Nephron progenitor cell (in vitro differentiated cells): ENCODE measurements around the gene UAP1.
"Not testable (repeated sequence)": the region's sequence is repeated elsewhere in the genome, so short reads cannot be mapped to it uniquely, and the experiment has no call there.

Experiments
- DNase-seq: peaks from one replicate; pipeline ENCODE4 v3.0.0; 2021
- H3K27ac Mint-ChIP-seq: 2 replicates; pipeline ENCODE4 v1.8.0; 2021; ENCODE audit warnings: mild to moderate bottlenecking, moderate library complexity, mixed read lengths
- H3K27me3 Mint-ChIP-seq: 2 replicates; pipeline ENCODE4 v1.8.0; 2021; ENCODE audit warnings: mild to moderate bottlenecking, low read depth, mixed read lengths; ENCODE audit not compliant: poor library complexity
- H3K36me3 Mint-ChIP-seq: 2 replicates; pipeline ENCODE4 v1.8.0; 2021; ENCODE audit warnings: low read depth, mixed read lengths
- H3K4me1 Mint-ChIP-seq: 2 replicates; pipeline ENCODE4 v1.8.0; 2021; ENCODE audit warnings: mixed read lengths
- H3K4me3 Mint-ChIP-seq: 2 replicates; pipeline ENCODE4 v1.8.0; 2021; ENCODE audit warnings: mild to moderate bottlenecking, moderate library complexity, mixed read lengths
- H3K9me3 Mint-ChIP-seq: 2 replicates; pipeline ENCODE4 v1.8.0; 2021; ENCODE audit warnings: mild to moderate bottlenecking, moderate library complexity, mixed read lengths
- TF ChIP-seq, protein P1 (sequence below): fragments of 200-600 bp; sonication (generic); IDR thresholded peaks from 2 replicates; pipeline ENCODE4 v1.5.0; 2021; ENCODE audit warnings: antibody characterized with exemption

UAP1 gene

DNA sequence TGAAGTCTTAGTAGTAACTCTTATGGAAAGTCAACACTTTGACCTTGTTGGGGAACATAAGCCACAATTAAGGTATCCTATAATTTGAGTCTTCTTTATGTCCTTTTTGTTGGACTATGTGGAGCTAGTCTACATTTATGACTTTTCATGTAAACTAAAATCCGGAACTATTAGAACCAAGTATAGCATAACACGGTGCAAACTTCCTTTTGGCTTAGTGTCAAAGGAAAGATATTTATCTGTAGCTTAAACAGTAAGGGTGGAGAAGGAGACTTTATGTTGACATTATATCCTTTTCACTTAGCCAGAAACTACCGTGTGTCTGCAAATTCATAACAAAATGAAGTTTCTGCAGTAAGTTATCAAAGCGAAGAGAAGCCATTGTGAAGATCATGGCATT lies 7.3 kb downstream of the UAP1 start:
- H3K27me3 Mint-ChIP-seq: no peaks in the 10 kb centered on the region
- no peak overlapping the region for H3K4me3 Mint-ChIP-seq
- no peak overlapping the region for H3K27ac Mint-ChIP-seq
- H3K36me3 Mint-ChIP-seq: peaks cover 44% of the 10 kb centered on the region
- DNase-seq: no peak
- TF ChIP-seq, protein P1, sequence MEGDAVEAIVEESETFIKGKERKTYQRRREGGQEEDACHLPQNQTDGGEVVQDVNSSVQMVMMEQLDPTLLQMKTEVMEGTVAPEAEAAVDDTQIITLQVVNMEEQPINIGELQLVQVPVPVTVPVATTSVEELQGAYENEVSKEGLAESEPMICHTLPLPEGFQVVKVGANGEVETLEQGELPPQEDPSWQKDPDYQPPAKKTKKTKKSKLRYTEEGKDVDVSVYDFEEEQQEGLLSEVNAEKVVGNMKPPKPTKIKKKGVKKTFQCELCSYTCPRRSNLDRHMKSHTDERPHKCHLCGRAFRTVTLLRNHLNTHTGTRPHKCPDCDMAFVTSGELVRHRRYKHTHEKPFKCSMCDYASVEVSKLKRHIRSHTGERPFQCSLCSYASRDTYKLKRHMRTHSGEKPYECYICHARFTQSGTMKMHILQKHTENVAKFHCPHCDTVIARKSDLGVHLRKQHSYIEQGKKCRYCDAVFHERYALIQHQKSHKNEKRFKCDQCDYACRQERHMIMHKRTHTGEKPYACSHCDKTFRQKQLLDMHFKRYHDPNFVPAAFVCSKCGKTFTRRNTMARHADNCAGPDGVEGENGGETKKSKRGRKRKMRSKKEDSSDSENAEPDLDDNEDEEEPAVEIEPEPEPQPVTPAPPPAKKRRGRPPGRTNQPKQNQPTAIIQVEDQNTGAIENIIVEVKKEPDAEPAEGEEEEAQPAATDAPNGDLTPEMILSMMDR: no peak
- H3K4me1 Mint-ChIP-seq: peaks cover 5% of the 10 kb centered on the region
- H3K9me3 Mint-ChIP-seq: no peaks in the 10 kb centered on the region

DNA sequence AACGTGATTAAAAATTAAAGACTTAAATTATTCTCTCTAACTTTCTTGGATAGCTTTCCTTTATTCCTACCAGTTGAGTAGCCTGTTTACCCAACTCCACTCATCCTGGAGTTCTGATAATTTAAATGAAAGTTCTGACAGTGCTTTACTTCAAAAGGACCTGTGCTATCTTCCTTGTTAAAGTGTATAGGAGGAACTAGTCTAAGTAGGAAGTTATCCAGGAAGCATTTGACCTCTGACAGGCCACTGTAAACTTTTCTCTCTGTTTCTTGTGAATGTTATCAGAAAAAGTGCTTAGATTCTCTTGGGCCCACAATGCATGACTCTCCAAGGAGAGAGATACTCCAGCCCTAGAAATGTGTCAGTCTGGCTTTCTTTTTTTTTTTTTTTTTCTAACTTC lies 9.2 kb downstream of the UAP1 start:
- Mint-ChIP-seq H3K4me1 (peaks cover 4% of the 10 kb centered on the region), H3K9me3 (no peaks in the 10 kb centered on the region), H3K4me3 (no peak overlapping the region), H3K36me3 (peaks cover 42% of the 10 kb centered on the region), H3K27ac (no peak overlapping the region), H3K27me3 (no peaks in the 10 kb centered on the region)
- DNase-seq: no peak
- TF ChIP-seq, protein P1: no peak

DNA sequence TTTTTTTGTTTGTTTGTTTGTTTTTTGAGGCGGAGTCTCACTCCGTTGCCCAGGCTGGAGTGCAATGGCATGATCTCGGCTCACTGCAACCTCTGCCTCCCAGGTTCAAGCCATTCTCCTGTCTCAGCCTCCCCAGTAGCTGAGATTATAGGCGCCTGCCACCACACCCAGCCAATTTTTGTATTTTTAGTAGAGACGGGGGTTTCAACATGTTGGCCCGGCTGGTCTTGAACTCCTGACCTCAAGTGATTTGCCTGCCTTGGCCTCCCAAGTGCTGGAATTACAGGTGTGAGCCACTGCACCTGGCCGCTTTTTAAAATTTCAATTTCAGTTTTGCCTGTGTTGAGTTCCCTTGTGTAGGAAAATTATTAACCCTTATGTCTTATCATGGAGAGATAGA lies 9.6 kb downstream of the UAP1 start:
- H3K27me3 Mint-ChIP-seq, H3K4me1 Mint-ChIP-seq, H3K9me3 Mint-ChIP-seq, H3K27ac Mint-ChIP-seq, DNase-seq, H3K4me3 Mint-ChIP-seq: not testable (repeated sequence)
- H3K36me3 Mint-ChIP-seq: peaks cover 38% of the 10 kb centered on the region

DNA sequence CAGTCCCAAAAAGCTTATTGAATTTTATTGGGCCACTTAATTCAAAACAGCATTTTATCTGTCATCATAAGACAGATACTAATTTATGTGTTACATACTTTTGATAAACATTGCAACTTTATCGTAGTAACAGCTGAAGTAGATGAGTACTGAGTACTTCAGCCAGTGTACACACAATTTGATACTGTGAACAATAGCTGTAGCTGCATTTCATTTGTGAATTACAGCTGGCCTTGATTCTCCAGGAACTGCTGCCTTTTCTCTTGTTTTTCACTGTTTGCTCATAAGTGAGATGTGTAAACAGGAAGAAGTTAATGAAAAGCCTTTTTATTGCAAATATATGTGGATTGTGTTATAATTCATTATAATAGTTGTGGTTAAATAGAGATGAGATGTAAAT lies 10.2 kb downstream of the UAP1 start:
- Mint-ChIP-seq H3K36me3 (peaks cover 36% of the 10 kb centered on the region), H3K4me3 (no peak overlapping the region), H3K27me3 (no peaks in the 10 kb centered on the region), H3K4me1 (peaks cover 4% of the 10 kb centered on the region), H3K9me3 (no peaks in the 10 kb centered on the region), H3K27ac (no peak overlapping the region)
- TF ChIP-seq, protein P1: no peak
- no peak for DNase-seq

DNA sequence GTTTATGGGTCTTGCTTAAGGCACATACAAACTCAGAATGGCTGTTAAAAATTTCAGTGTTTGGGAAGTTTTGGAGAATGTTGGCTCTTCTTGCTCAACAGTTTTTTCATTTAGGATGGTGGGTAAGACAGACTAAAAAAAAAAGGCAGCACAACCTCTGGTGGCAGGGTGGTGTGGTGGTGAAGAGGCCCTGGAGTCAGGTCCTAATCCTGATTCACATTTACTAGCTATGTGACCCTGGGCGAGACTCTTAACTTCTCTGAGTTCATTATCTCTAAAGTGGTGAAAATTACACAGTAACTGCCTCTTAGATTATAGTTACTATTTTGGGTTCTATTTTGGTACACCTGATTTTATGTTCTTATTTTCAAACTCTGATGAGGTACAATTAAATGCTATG lies 11.6 kb downstream of the UAP1 start:
- Mint-ChIP-seq H3K4me3 (no peak overlapping the region), H3K4me1 (no peaks in the 10 kb centered on the region), H3K36me3 (peaks cover 27% of the 10 kb centered on the region), H3K27me3 (no peaks in the 10 kb centered on the region), H3K27ac (no peak overlapping the region), H3K9me3 (no peaks in the 10 kb centered on the region)
- no peak for DNase-seq
- TF ChIP-seq, protein P1: no peak

DNA sequence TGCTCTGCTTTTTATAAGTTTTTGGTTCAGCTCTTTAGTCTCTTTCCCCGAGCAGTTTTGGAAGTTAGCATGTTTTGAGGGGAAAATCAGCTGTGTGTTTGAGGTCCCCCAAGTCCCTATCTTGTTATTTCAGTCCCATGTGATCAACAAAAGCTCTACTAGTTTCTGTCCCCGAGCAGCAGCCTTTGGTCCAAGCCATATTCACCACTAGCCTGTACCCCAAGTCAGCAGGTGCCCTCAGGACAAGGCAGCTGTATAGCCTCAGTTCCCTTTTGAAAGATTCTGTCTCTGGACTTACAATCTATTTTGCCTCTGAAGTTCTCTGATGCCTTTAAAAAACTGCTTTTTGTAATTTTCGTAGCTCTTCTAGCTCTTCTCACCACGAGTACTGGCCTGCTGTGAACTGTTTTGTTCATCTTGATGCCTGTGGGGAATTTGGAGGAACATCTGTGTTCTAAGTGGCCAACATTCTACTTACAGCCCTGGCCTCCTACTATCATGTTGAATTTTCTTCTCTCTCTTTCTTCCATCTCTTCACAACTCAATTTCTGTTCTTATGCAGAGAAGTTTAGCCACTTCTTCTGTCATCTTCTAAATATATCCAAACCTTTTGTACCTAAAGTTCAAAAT lies 16.7 kb downstream of the UAP1 start:
- no peaks in the 10 kb centered on the region for H3K9me3 Mint-ChIP-seq
- no peaks in the 10 kb centered on the region for H3K27me3 Mint-ChIP-seq
- DNase-seq: no peak
- H3K36me3 Mint-ChIP-seq: peaks cover 31% of the 10 kb centered on the region
- TF ChIP-seq, protein P1: no peak
- H3K27ac Mint-ChIP-seq: no peak overlapping the region
- no peak overlapping the region for H3K4me3 Mint-ChIP-seq
- no peaks in the 10 kb centered on the region for H3K4me1 Mint-ChIP-seq
